ENCODE measurements around the gene IL17RB. TPM values are rescaled to one million over a fixed set of nuclear protein-coding genes. Genes with fewer than 3 reads are reported as not detected.

Gene IL17RB
- total and polyA plus RNA-seq, 4 donors = 0.23 to 1.9 (median 0.74) TPM

DNA sequence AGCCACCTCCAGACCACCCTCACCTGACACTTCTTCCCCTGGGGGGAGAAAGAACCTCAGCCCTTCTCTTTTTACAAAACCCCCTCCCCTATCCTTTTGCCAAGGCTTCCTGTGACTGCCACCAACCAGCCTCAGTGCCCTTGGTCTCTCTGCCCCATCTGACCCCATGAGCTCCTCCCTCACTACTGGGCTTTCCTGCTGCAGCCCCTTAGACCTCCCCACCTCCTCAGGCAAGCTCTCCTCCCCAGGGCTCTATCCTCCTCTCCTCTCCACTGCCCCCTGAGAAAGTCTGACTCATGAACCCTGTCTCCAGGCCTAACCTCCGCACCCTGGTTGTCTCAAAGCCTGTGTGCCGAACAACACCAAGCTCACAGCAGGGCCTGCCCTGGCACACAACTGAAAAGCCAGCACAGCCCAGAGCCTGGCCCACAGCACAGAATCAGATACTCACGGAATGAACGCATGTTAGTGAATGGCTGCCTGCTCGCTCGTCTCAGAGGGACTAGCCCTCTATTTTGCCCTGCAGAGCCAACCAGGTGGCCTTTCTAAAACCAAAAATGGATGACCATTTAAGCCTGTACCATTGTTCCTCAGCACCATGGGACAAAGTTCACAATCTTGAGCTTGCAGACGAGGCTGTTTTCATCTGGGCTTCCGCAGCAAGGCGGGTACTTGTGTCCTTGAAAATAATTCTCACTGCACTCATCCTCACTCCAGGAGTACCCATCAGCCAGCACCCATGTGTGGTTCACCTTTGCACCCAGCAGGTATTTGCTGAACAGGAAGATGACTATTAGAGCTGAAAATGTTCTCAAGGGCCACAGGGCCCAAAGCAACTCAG is 1.9 kb upstream of the IL17RB start:
- no peak overlapping the region for H3K27ac ChIP-seq (ENCODE audit: low read depth in 1 of 2, low read length in 2 of 2)
- no peaks in the 10 kb centered on the region for H3K27me3 ChIP-seq (ENCODE audit: control insufficient read depth in 1 of 2, insufficient read depth in 2 of 2, low read length in 1 of 2)
- no peak for DNase-seq
- peaks cover 0 to 1% of the 10 kb centered on the region in 2 donors for H3K4me1 ChIP-seq (ENCODE audit: control insufficient read depth in 1 of 2, insufficient read depth in 2 of 2, low read length in 2 of 2)
- no peaks in the 10 kb centered on the region for H3K9me3 ChIP-seq (ENCODE audit: control insufficient read depth, low read length)
- intact Hi-C loops (cut with DNase I) = loop anchor here in 1 of 2 donors (5.0 kb wide), 2 partner anchors 72 to 112 kb away; no protein-coding TSS in a partner anchor
- 80 to 87% methylated on average over 9 of the region's 9 CpGs for WGBS, 2 donors
- H3K36me3 ChIP-seq (ENCODE audit: control insufficient read depth in 1 of 2, insufficient read depth in 2 of 2, low read length in 1 of 2) = no peaks in the 10 kb centered on the region
- no peak for ATAC-seq (ENCODE audit: low FRiP score)
- H3K4me3 ChIP-seq (ENCODE audit: low read length in 2 of 2) = no peak overlapping the region

DNA sequence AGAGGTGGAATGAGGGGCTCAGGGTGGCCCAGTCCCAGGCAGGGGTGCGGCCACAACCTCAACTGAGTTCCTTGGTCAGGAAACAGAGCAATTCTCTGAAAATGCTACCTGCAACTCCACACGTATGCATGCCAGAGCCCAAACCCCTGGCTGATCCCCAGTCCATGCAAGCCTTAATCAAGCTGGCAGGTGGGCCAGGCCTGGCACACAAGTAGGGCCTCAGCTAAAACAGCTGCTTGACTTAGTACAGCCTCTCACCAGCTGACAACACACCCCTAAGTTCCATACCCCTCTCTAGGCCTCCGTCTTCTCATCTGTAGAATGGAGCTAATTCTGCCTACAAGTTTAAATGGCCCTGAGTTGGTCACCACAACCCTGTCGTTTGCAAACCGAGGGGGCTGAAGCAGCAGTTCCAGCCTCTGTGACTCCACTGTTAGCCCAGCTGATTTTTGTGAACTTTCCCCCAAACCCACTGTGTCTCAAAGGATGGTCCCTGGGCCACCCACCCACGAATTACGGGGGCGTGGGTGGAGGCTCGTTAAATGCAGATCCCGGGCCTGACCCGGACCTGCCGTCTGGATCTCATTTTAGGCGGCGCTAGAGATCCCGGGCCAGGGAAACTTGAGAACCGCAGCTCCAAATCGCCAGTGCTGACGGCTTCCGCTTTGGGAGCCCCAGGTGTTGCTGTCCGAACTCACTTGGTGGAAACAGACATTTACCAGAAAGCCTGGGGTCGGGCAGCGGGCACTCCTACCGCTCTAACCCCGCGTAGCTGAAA is 1.1 kb upstream of the IL17RB start:
- ATAC-seq (ENCODE audit: low FRiP score) (peak; percentile 54), DNase-seq (peak; percentile 70 to 85)
- H3K27me3 ChIP-seq (ENCODE audit: control insufficient read depth in 1 of 2, insufficient read depth in 2 of 2, low read length in 1 of 2) = no peaks in the 10 kb centered on the region
- no peaks in the 10 kb centered on the region for H3K36me3 ChIP-seq (ENCODE audit: control insufficient read depth in 1 of 2, insufficient read depth in 2 of 2, low read length in 1 of 2)
- peaks cover 0 to 1% of the 10 kb centered on the region in 2 donors for H3K4me1 ChIP-seq (ENCODE audit: control insufficient read depth in 1 of 2, insufficient read depth in 2 of 2, low read length in 2 of 2)
- intact Hi-C loops (cut with DNase I) = loop anchor here in 1 of 2 donors (5.0 kb wide), 2 partner anchors 73 to 113 kb away; no protein-coding TSS in a partner anchor
- WGBS, 2 donors = 14 to 16% methylated on average over 25 of the region's 25 CpGs
- peak overlapping the region; percentile 63 to 71 for H3K4me3 ChIP-seq (ENCODE audit: low read length in 2 of 2)
- no peaks in the 10 kb centered on the region for H3K9me3 ChIP-seq (ENCODE audit: control insufficient read depth, low read length)
- H3K27ac ChIP-seq (ENCODE audit: low read depth in 1 of 2, low read length in 2 of 2) = no peak overlapping the region

DNA sequence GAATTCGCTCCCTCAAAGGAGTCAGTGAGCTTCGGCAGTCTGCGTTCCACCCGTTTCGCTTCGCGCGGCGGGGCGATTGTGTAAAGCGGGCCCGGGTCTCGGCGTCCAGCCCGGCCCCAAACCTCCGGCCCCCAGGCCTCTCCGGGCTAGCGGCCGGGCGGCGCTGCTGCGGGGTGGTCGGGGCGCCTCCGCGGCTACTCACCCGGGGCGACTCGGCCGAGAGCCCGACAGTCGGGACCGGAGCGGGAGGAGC is 561 bp upstream of the IL17RB start:
- peak; percentile 30 for ATAC-seq (ENCODE audit: low FRiP score)
- no peaks in the 10 kb centered on the region for H3K9me3 ChIP-seq (ENCODE audit: control insufficient read depth, low read length)
- peak overlapping the region; percentile 63 to 71 for H3K4me3 ChIP-seq (ENCODE audit: low read length in 2 of 2)
- intact Hi-C loops (cut with DNase I) = loop anchor here in 1 of 2 donors (5.0 kb wide), 2 partner anchors 74 to 114 kb away; no protein-coding TSS in a partner anchor
- no peak overlapping the region for H3K27ac ChIP-seq (ENCODE audit: low read depth in 1 of 2, low read length in 2 of 2)
- 0% methylated on average over 32 to 34 of the region's 34 CpGs for WGBS, 2 donors
- H3K4me1 ChIP-seq (ENCODE audit: control insufficient read depth in 1 of 2, insufficient read depth in 2 of 2, low read length in 2 of 2) = peaks cover 0 to 1% of the 10 kb centered on the region in 2 donors
- no peak for DNase-seq
- no peaks in the 10 kb centered on the region for H3K27me3 ChIP-seq (ENCODE audit: control insufficient read depth in 1 of 2, insufficient read depth in 2 of 2, low read length in 1 of 2)
- no peaks in the 10 kb centered on the region for H3K36me3 ChIP-seq (ENCODE audit: control insufficient read depth in 1 of 2, insufficient read depth in 2 of 2, low read length in 1 of 2)

DNA sequence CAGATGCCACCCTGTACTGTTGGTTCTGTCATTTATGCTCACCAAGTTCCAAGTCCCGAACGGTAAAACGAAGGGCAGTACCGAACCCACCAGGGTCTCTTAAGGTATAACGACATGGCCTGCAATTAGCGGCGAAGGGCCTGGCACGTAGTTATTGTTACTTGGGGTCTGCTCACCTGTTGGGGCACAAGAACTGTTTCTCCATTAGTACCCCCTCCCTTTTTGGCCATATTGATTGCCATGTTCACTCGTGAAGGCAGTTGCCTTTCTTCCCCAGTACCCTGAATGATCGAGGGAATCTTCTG is 435 bp downstream of the IL17RB start:
- Histone ChIP-seq H3K27me3 (ENCODE audit: control insufficient read depth in 1 of 2, insufficient read depth in 2 of 2, low read length in 1 of 2) (no peaks in the 10 kb centered on the region), H3K36me3 (ENCODE audit: control insufficient read depth in 1 of 2, insufficient read depth in 2 of 2, low read length in 1 of 2) (no peaks in the 10 kb centered on the region), H3K9me3 (ENCODE audit: control insufficient read depth, low read length) (no peaks in the 10 kb centered on the region), H3K4me3 (ENCODE audit: low read length in 2 of 2) (no peak overlapping the region), H3K27ac (ENCODE audit: low read depth in 1 of 2, low read length in 2 of 2) (no peak overlapping the region), H3K4me1 (ENCODE audit: control insufficient read depth in 1 of 2, insufficient read depth in 2 of 2, low read length in 2 of 2) (peaks cover 0 to 1% of the 10 kb centered on the region in 2 donors)
- DNase-seq = no peak
- no peak for ATAC-seq (ENCODE audit: low FRiP score)
- WGBS, 2 donors = 58 to 60% methylated on average over 10 of the region's 10 CpGs
- intact Hi-C loops (cut with DNase I) = loop anchor here in 1 of 2 donors (5.0 kb wide), 2 partner anchors 75 to 115 kb away; no protein-coding TSS in a partner anchor

DNA sequence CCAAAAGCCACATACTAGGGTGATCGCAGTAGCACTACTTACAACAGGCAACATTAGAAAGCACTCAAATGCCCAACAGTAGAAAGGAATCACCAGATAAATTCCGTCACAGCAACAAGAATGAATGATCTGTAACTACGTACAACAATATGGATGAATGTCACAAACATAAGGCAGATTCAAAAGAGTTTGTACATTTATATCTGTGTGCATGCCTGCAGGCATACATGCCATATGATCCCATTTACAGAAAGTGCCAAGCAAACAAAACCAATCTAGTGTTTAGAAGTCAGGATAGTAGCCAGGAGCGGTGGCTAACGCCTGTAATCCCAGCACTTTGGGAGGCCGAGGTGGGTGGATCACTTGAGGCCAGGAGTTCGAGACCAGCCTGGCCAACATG is 3.5 kb downstream of the IL17RB start:
- intact Hi-C loops (cut with DNase I) = loop anchor here in 1 of 2 donors (5.0 kb wide), 2 partner anchors 78 to 118 kb away; no protein-coding TSS in a partner anchor
- Histone ChIP-seq H3K4me1 (ENCODE audit: control insufficient read depth in 1 of 2, insufficient read depth in 2 of 2, low read length in 2 of 2) (peaks cover 0 to 1% of the 10 kb centered on the region in 2 donors), H3K27me3 (ENCODE audit: control insufficient read depth in 1 of 2, insufficient read depth in 2 of 2, low read length in 1 of 2) (no peaks in the 10 kb centered on the region), H3K27ac (ENCODE audit: low read depth in 1 of 2, low read length in 2 of 2) (no peak overlapping the region), H3K36me3 (ENCODE audit: control insufficient read depth in 1 of 2, insufficient read depth in 2 of 2, low read length in 1 of 2) (no peaks in the 10 kb centered on the region), H3K4me3 (ENCODE audit: low read length in 2 of 2) (no peak overlapping the region), H3K9me3 (ENCODE audit: control insufficient read depth, low read length) (no peaks in the 10 kb centered on the region)
- WGBS, 2 donors = 94 to 97% methylated on average over 7 of the region's 7 CpGs
- no peak for ATAC-seq (ENCODE audit: low FRiP score)
- DNase-seq = no peak

DNA sequence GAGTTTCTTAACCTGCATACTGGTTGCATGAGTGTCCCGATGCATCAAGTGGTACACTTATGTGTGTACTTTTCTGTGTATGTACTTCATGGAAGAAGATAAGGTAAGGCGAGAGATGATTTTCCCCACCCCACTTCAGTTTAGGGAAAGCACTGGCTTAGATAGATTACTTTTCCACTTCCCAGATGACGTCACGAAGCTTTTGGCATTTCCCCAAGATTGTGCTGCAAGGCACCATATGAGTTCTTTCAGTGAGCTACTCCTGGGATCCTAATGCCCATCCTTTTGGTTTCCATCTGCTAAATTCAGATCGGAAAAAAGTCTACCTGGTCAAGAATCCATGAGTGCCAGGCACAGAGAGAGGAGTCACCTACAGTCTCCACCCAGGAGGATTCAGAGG is 4.5 kb downstream of the IL17RB start:
- ATAC-seq (ENCODE audit: low FRiP score) (no peak), DNase-seq (no peak)
- H3K4me3 ChIP-seq (ENCODE audit: low read length in 2 of 2) = no peak overlapping the region
- H3K27me3 ChIP-seq (ENCODE audit: control insufficient read depth in 1 of 2, insufficient read depth in 2 of 2, low read length in 1 of 2) = no peaks in the 10 kb centered on the region
- intact Hi-C loops (cut with DNase I) = no loop called here
- peaks cover 0 to 1% of the 10 kb centered on the region in 2 donors for H3K4me1 ChIP-seq (ENCODE audit: control insufficient read depth in 1 of 2, insufficient read depth in 2 of 2, low read length in 2 of 2)
- no peak overlapping the region for H3K27ac ChIP-seq (ENCODE audit: low read depth in 1 of 2, low read length in 2 of 2)
- no peaks in the 10 kb centered on the region for H3K36me3 ChIP-seq (ENCODE audit: control insufficient read depth in 1 of 2, insufficient read depth in 2 of 2, low read length in 1 of 2)
- H3K9me3 ChIP-seq (ENCODE audit: control insufficient read depth, low read length) = no peaks in the 10 kb centered on the region
- 47 to 49% methylated on average over 5 of the region's 5 CpGs for WGBS, 2 donors

DNA sequence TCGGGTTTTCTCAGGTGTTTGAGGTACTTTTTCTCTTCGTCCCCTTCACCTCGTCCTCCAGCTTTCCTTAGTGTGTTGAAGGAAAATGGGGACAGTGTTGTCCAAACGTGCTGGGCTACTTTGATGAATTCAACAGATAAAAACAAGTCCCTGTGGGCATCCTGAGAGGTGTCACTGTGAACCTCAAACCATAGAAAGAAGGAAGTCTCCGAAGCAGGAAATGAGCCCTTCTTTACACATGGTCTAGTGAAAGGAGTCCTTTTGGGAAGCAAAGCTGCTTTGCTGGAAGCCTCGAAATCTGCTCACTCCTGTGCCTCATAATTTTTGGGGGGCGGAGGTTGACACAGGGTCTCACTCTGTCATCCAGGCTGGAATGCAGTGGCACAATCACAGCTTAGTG is 10.6 kb downstream of the IL17RB start:
- Histone ChIP-seq H3K4me1 (ENCODE audit: control insufficient read depth in 1 of 2, insufficient read depth in 2 of 2, low read length in 2 of 2) (no peaks in the 10 kb centered on the region), H3K27ac (ENCODE audit: low read depth in 1 of 2, low read length in 2 of 2) (no peak overlapping the region), H3K9me3 (ENCODE audit: control insufficient read depth, low read length) (no peaks in the 10 kb centered on the region), H3K27me3 (ENCODE audit: control insufficient read depth in 1 of 2, insufficient read depth in 2 of 2, low read length in 1 of 2) (no peaks in the 10 kb centered on the region), H3K36me3 (ENCODE audit: control insufficient read depth in 1 of 2, insufficient read depth in 2 of 2, low read length in 1 of 2) (peaks cover 0 to 2% of the 10 kb centered on the region in 2 donors), H3K4me3 (ENCODE audit: low read length in 2 of 2) (no peak overlapping the region)
- DNase-seq (no peak), ATAC-seq (ENCODE audit: low FRiP score) (no peak)
- 64 to 78% methylated on average over 7 of the region's 7 CpGs for WGBS, 2 donors
- intact Hi-C loops (cut with DNase I) = no loop called here

DNA sequence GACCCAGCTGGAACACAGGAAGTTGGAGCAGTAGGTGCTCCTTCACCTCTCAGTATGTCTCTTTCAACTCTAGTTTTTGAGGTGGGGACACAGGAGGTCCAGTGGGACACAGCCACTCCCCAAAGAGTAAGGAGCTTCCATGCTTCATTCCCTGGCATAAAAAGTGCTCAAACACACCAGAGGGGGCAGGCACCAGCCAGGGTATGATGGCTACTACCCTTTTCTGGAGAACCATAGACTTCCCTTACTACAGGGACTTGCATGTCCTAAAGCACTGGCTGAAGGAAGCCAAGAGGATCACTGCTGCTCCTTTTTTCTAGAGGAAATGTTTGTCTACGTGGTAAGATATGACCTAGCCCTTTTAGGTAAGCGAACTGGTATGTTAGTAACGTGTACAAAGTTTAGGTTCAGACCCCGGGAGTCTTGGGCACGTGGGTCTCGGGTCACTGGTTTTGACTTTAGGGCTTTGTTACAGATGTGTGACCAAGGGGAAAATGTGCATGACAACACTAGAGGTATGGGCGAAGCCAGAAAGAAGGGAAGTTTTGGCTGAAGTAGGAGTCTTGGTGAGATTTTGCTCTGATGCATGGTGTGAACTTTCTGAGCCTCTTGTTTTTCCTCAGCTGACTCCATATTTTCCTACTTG is 11.9 kb downstream of the IL17RB start:
- Histone ChIP-seq H3K27me3 (ENCODE audit: control insufficient read depth in 1 of 2, insufficient read depth in 2 of 2, low read length in 1 of 2) (no peaks in the 10 kb centered on the region), H3K4me3 (ENCODE audit: low read length in 2 of 2) (no peak overlapping the region), H3K4me1 (ENCODE audit: control insufficient read depth in 1 of 2, insufficient read depth in 2 of 2, low read length in 2 of 2) (no peaks in the 10 kb centered on the region), H3K36me3 (ENCODE audit: control insufficient read depth in 1 of 2, insufficient read depth in 2 of 2, low read length in 1 of 2) (peaks cover 0 to 9% of the 10 kb centered on the region in 2 donors), H3K9me3 (ENCODE audit: control insufficient read depth, low read length) (no peaks in the 10 kb centered on the region), H3K27ac (ENCODE audit: low read depth in 1 of 2, low read length in 2 of 2) (no peak overlapping the region)
- ATAC-seq (ENCODE audit: low FRiP score) (no peak), DNase-seq (no peak)
- 59 to 78% methylated on average over 7 of the region's 7 CpGs for WGBS, 2 donors
- intact Hi-C loops (cut with DNase I) = no loop called here

Measured in aorta (tissue), 5 donors.